ENCODE data around the gene GREB1. TPM values are rescaled to one million over a fixed set of nuclear protein-coding genes. Genes with fewer than 3 reads are reported as not detected.

GREB1 gene
- total RNA-seq, 3 donors from 2014 or later: 0.32 to 0.33 (median 0.33) TPM

DNA sequence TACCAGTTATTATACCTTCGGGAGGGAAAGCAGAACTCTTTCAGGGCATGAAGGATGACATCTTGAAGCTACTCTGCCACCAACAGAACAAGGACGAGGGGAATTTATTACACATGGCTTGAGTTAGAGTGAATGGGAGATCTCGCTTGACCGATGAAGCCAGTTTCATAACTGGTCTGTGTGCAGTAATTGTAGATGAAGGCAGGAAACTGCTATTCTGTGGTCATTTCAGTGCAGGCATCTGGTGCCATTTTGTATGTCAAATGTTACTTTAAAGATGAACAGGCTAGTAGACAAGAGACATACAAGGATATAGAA lies 20.5 kb downstream of the GREB1 start:
- Mint-ChIP-seq H3K27me3 (ENCODE audit: low read depth) (peaks cover 36% of the 10 kb centered on the region), H3K36me3 (ENCODE audit: insufficient read depth) (no peaks in the 10 kb centered on the region), H3K9me3 (peaks cover 8% of the 10 kb centered on the region), H3K4me1 (ENCODE audit: low read depth) (peaks cover 5% of the 10 kb centered on the region), H3K4me3 (no peak overlapping the region)
- DNase-seq (no peak), ATAC-seq (no peak)

GRCh38 chr2:11556101-11556806 lies 22.4 kb downstream of the GREB1 start:
- no peaks in the 10 kb centered on the region for H3K36me3 Mint-ChIP-seq (ENCODE audit: insufficient read depth)
- H3K27me3 Mint-ChIP-seq (ENCODE audit: low read depth): peaks cover 39% of the 10 kb centered on the region
- no peak for ATAC-seq
- no peaks in the 10 kb centered on the region for H3K9me3 Mint-ChIP-seq
- DNase-seq: no peak
- H3K4me1 Mint-ChIP-seq (ENCODE audit: low read depth): peaks cover 5% of the 10 kb centered on the region
- H3K4me3 Mint-ChIP-seq: no peak overlapping the region

DNA sequence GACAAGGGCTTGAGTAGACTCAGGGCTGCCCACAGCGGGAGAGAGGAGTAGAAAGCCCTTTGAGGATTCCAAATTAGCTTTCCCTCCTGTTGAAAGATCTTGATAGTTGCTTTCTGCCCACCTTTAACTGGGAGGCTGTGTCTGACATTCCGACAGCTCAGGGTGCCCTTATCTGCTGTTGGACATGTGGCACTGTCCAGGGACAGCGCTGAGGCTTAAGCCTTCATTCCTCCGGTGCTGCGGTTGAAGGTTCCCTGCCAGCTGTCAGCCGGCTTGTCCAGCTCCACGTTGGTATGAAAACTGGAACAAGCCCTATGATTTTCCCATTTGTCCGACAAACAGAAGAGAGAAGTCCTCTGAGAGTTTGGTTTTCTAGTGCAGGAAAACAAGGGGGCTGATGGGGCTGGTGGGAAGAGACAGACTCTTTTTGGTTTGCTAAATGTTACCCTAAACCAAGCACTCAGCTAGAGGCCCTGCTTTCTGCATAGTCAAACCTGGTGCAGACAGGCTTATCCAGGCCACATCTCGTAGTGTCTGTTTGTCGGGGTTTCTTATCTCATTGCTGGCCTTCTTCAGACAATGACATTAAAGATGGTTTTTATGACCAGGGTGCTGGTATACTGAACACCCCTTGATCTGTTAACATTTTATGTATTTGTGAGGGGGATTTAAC lies 24.5 kb downstream of the GREB1 start:
- Mint-ChIP-seq H3K9me3 (no peaks in the 10 kb centered on the region), H3K4me1 (ENCODE audit: low read depth) (peaks cover 5% of the 10 kb centered on the region), H3K27me3 (ENCODE audit: low read depth) (peaks cover 35% of the 10 kb centered on the region), H3K36me3 (ENCODE audit: insufficient read depth) (no peaks in the 10 kb centered on the region), H3K4me3 (no peak overlapping the region)
- ATAC-seq (no peak), DNase-seq (no peak)

DNA sequence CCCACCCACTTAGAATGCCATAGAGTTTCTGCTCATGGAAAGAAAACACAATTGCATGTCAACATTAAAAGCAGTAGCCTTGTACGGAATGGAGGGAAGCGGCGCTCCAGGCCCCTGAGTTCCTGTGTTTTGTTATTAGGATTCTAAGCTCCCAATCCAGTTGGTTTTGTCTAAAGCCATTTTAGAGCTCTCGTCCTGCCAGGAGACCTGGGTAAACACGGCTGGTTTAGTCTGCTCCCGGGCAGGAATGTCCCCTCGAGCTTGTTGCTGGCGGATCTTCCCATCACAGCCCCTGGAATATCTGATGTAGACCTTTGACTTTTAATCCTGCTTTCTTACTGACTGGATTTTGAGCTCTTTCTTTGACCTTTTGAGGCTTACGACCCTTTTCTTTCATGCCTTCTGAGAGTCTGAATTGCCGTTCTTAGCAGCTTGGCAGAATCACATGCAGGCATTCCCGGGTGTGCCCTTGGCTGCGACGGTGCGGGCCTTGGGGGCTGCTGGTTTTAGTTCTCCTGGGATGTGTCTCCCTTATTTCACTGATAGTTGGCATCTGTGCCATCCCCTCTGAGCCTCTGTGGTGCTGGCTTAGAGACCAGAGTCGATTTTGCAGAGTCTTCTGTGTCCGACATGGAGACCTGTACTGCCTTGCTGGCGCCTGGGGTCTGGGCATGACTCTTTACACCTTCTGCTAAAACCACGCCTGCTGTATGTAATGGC lies 25.4 kb downstream of the GREB1 start:
- H3K36me3 Mint-ChIP-seq (ENCODE audit: insufficient read depth): no peaks in the 10 kb centered on the region
- no peak overlapping the region for H3K4me3 Mint-ChIP-seq
- DNase-seq (no peak), ATAC-seq (no peak)
- H3K9me3 Mint-ChIP-seq: no peaks in the 10 kb centered on the region
- peaks cover 3% of the 10 kb centered on the region for H3K4me1 Mint-ChIP-seq (ENCODE audit: low read depth)
- peaks cover 31% of the 10 kb centered on the region for H3K27me3 Mint-ChIP-seq (ENCODE audit: low read depth)

GRCh38 chr2:11559786-11560155 lies 25.9 kb downstream of the GREB1 start:
- Mint-ChIP-seq H3K9me3 (no peaks in the 10 kb centered on the region), H3K4me3 (no peak overlapping the region), H3K4me1 (ENCODE audit: low read depth) (no peaks in the 10 kb centered on the region), H3K36me3 (ENCODE audit: insufficient read depth) (no peaks in the 10 kb centered on the region), H3K27me3 (ENCODE audit: low read depth) (peaks cover 28% of the 10 kb centered on the region)
- ATAC-seq (no peak), DNase-seq (no peak)

GRCh38 chr2:11560806-11561205 lies 27.0 kb downstream of the GREB1 start:
- H3K36me3 Mint-ChIP-seq (ENCODE audit: insufficient read depth): no peaks in the 10 kb centered on the region
- no peaks in the 10 kb centered on the region for H3K9me3 Mint-ChIP-seq

GRCh38 chr2:11562011-11562410 lies 28.2 kb downstream of the GREB1 start:
- H3K4me1 Mint-ChIP-seq (ENCODE audit: low read depth): no peaks in the 10 kb centered on the region
- peaks cover 19% of the 10 kb centered on the region for H3K27me3 Mint-ChIP-seq (ENCODE audit: low read depth)
- ATAC-seq: no peak
- no peaks in the 10 kb centered on the region for H3K36me3 Mint-ChIP-seq (ENCODE audit: insufficient read depth)
- H3K9me3 Mint-ChIP-seq: no peaks in the 10 kb centered on the region
- H3K4me3 Mint-ChIP-seq: no peak overlapping the region
- no peak for DNase-seq

More at GRCh38 chr2:11560806-11561205, 27.0 kb downstream of the GREB1 start:
- Mint-ChIP-seq H3K27me3 (ENCODE audit: low read depth) (peaks cover 22% of the 10 kb centered on the region), H3K4me1 (ENCODE audit: low read depth) (no peaks in the 10 kb centered on the region), H3K4me3 (no peak overlapping the region)
- no peak for ATAC-seq
- DNase-seq: no peak

GRCh38 chr2:11562476-11562875 lies 28.6 kb downstream of the GREB1 start:
- ATAC-seq (no peak), DNase-seq (no peak)
- Mint-ChIP-seq H3K27me3 (ENCODE audit: low read depth) (peaks cover 15% of the 10 kb centered on the region), H3K36me3 (ENCODE audit: insufficient read depth) (no peaks in the 10 kb centered on the region), H3K4me1 (ENCODE audit: low read depth) (no peaks in the 10 kb centered on the region), H3K4me3 (no peak overlapping the region), H3K9me3 (no peaks in the 10 kb centered on the region)

GRCh38 chr2:11563784-11564666 lies 30.2 kb downstream of the GREB1 start:
- no peak for ATAC-seq
- Mint-ChIP-seq H3K4me3 (no peak overlapping the region), H3K9me3 (no peaks in the 10 kb centered on the region), H3K36me3 (ENCODE audit: insufficient read depth) (no peaks in the 10 kb centered on the region), H3K4me1 (ENCODE audit: low read depth) (no peaks in the 10 kb centered on the region), H3K27me3 (ENCODE audit: low read depth) (peaks cover 14% of the 10 kb centered on the region)
- DNase-seq: no peak

DNA sequence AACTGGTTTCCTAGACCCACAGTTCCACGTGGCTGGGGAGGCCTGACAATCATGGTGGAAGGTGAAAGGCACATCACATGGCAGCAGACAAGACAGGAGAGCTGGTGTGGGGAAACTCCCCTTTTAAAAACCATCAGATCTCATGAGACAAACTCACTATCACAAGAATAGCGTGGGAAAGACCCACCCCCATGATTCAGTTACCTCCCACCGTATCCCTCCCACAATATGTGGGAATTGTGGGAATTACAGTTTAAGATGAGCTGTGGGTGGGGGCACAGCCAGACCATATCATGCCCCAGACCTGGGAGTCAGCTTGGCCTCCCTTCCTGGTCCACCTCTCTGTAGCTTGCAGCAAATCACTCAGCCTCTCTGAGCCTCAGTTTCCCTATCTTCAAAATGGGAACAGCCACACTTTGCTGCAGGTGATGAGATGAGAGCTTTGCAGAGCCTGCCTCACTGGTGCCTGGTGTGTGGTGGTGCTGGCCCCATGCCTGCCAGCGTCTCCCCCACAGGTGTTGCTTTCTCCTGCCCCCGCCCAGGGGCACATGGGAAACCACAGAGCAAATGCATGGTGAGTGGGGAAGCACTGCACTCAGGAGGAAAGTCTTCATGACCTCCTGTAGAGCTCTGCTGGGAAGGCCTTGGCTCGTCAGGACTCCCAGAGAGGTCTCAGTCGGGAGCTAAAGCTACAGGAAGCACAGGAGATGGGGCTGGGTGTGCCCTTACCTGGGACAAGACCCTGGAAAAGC lies 31.1 kb downstream of the GREB1 start:
- peaks cover 11% of the 10 kb centered on the region for H3K27me3 Mint-ChIP-seq (ENCODE audit: low read depth)
- DNase-seq (no peak), ATAC-seq (no peak)
- H3K4me3 Mint-ChIP-seq: no peak overlapping the region
- H3K4me1 Mint-ChIP-seq (ENCODE audit: low read depth): no peaks in the 10 kb centered on the region
- no peaks in the 10 kb centered on the region for H3K9me3 Mint-ChIP-seq
- H3K36me3 Mint-ChIP-seq (ENCODE audit: insufficient read depth): no peaks in the 10 kb centered on the region

- ATAC-seq (no peak), DNase-seq (no peak)
- Mint-ChIP-seq H3K36me3 (ENCODE audit: insufficient read depth) (no peaks in the 10 kb centered on the region), H3K4me1 (ENCODE audit: low read depth) (no peaks in the 10 kb centered on the region), H3K9me3 (no peaks in the 10 kb centered on the region), H3K27me3 (ENCODE audit: low read depth) (peaks cover 3% of the 10 kb centered on the region), H3K4me3 (no peak overlapping the region)
These were observed 32.5 kb downstream of the GREB1 start for GRCh38 chr2:11566383-11566782.

DNA sequence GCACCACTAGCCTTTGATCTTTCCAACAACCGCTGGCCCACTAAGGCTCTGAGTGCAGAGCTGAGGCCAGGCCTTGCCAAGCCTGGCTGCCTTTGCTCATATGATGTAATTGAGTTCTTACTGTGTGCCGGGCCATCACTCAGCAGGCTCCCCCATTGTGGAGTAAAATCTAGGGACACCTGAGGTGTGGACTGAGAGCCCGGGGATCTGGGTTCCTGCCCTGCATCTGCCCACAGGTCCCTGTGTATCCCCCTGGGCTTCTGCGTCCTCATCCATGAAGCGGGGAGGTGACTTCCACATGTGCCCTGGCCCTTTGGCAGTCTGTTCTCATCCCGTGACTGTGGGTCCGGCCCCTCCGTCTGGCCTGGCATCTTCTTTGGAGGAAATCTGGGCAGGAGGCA lies 33.8 kb downstream of the GREB1 start:
- ATAC-seq: no peak
- Mint-ChIP-seq H3K4me1 (ENCODE audit: low read depth) (no peaks in the 10 kb centered on the region), H3K27me3 (ENCODE audit: low read depth) (peaks cover 3% of the 10 kb centered on the region), H3K9me3 (no peaks in the 10 kb centered on the region), H3K4me3 (no peak overlapping the region), H3K36me3 (ENCODE audit: insufficient read depth) (no peaks in the 10 kb centered on the region)
- DNase-seq: no peak

GRCh38 chr2:11568436-11568835 lies 34.6 kb downstream of the GREB1 start:
- no peaks in the 10 kb centered on the region for H3K9me3 Mint-ChIP-seq
- ATAC-seq (no peak), DNase-seq (no peak)
- peaks cover 3% of the 10 kb centered on the region for H3K27me3 Mint-ChIP-seq (ENCODE audit: low read depth)
- H3K4me1 Mint-ChIP-seq (ENCODE audit: low read depth): no peaks in the 10 kb centered on the region
- H3K36me3 Mint-ChIP-seq (ENCODE audit: insufficient read depth): no peaks in the 10 kb centered on the region
- no peak overlapping the region for H3K4me3 Mint-ChIP-seq

DNA sequence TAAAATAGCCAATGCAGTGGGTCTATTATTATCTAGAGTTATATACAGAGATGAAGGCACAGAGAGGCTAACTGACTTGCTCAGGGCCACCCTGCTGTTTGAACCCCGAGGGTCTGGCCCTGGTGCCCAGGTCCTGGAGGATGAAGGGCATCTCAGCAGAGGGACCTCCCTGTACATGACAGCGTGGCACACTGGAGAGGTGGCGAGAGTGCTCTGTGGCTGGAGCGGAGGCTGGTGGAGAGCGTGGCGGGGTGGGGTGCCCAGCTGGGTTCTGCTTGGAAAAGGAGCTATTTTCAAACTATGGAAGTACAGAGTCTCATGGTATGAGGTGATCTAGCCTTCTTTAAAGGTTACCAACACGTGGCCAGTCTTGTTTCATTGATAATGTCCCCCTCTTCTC lies 35.8 kb downstream of the GREB1 start:
- no peaks in the 10 kb centered on the region for H3K36me3 Mint-ChIP-seq (ENCODE audit: insufficient read depth)
- H3K9me3 Mint-ChIP-seq: no peaks in the 10 kb centered on the region
- H3K27me3 Mint-ChIP-seq (ENCODE audit: low read depth): no peaks in the 10 kb centered on the region

More for the DNA sequence above, 35.8 kb downstream of the GREB1 start:
- ATAC-seq: no peak
- Mint-ChIP-seq H3K4me1 (ENCODE audit: low read depth) (no peaks in the 10 kb centered on the region), H3K4me3 (no peak overlapping the region)
- DNase-seq: no peak
